PFSK-1 (cell line): Measurements from ENCODE around the gene MT1M.

Source experiments
- FOXP2 ChIP-seq: optimal IDR thresholded peaks from 2 replicates; pipeline ENCODE3; 2011; ENCODE audit warnings: borderline replicate concordance, control low read depth, inconsistent platforms; ENCODE audit not compliant: insufficient read depth; ENCODE audit errors: extremely low read length, extremely low read depth
- POLR2AphosphoS5 ChIP-seq: IDR thresholded peaks from 2 replicates; pipeline ENCODE4 v1.6.1; 2012; ENCODE audit warnings: low read depth, mild to moderate bottlenecking, control low read depth, low read length, moderate library complexity
- SIN3A ChIP-seq: IDR thresholded peaks from 2 replicates; pipeline ENCODE4 v1.6.1; 2012; ENCODE audit warnings: mild to moderate bottlenecking, low read length, moderate library complexity, borderline replicate concordance; ENCODE audit not compliant: insufficient read depth
- TAF1 ChIP-seq: IDR thresholded peaks from 2 replicates; pipeline ENCODE4 v1.6.1; 2012; ENCODE audit warnings: low read length, control low read depth, borderline replicate concordance; ENCODE audit not compliant: insufficient read depth
- TF ChIP-seq, protein P1 (sequence below), 2 experiments: IDR thresholded peaks; 2 replicates each; pipeline versions ENCODE4 v1.6.1 to v1.8.0; 2011 to 2012; ENCODE audit warnings: low read depth in 2 of 2, low read length in 2 of 2, control low read depth in 1 of 2, inconsistent platforms in 1 of 2, mild to moderate bottlenecking in 1 of 2, moderate library complexity in 1 of 2; ENCODE audit not compliant: insufficient read depth in 1 of 2

MT1M gene

DNA sequence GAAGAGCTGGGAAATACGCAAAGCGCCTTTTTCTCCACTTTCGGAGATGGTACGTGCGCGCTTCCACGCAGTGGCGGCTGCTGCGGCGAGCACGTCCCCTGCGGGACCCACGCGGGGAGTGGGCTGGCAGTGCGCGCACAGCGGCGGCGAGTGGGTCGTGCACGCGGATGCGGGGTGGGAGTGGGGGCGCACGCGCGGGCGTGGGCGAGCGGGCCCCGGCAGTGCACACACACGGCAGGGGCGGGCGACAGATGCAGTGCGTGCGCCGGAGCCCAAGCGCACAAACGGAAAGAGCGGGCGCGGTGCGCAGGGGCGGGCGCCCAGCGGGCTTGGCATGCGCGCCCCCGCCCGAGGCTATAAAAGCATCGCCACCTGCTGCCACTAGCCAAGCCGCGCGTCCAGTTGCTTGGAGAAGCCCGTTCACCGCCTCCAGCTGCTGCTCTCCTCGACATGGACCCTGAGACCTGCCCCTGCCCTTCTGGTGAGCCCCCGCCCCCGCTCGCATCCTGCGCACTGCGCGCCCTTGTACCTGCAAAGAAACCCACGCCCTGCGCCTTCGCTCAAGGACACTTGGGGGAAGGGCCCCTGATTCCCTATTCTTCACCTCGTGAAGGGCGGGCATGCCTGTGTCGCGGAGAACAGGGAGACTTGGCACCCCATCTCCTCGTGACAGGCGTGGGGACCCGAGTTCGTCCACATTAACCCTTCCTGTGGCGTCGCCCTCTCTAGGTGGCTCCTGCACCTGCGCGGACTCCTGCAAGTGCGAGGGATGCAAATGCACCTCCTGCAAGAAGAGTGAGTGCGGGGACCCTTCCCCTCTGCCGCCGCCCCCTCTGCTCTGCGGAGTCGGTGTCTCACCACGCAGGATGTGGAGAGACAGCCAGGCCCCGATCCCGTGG, 43.1 kb upstream of the MT1M start, which contains the start of gene MT3:
Gene MT3, plus strand, starts transcription at position 388 of the 899 bp plus-strand sequence. Its CDS starts 63 bp downstream, at position 451.
- no peak for TF ChIP-seq TAF1
- no peak for TF ChIP-seq SIN3A
- TF ChIP-seq POLR2AphosphoS5 = no peak
- TF ChIP-seq FOXP2 = no peak
- TF ChIP-seq, protein P1, sequence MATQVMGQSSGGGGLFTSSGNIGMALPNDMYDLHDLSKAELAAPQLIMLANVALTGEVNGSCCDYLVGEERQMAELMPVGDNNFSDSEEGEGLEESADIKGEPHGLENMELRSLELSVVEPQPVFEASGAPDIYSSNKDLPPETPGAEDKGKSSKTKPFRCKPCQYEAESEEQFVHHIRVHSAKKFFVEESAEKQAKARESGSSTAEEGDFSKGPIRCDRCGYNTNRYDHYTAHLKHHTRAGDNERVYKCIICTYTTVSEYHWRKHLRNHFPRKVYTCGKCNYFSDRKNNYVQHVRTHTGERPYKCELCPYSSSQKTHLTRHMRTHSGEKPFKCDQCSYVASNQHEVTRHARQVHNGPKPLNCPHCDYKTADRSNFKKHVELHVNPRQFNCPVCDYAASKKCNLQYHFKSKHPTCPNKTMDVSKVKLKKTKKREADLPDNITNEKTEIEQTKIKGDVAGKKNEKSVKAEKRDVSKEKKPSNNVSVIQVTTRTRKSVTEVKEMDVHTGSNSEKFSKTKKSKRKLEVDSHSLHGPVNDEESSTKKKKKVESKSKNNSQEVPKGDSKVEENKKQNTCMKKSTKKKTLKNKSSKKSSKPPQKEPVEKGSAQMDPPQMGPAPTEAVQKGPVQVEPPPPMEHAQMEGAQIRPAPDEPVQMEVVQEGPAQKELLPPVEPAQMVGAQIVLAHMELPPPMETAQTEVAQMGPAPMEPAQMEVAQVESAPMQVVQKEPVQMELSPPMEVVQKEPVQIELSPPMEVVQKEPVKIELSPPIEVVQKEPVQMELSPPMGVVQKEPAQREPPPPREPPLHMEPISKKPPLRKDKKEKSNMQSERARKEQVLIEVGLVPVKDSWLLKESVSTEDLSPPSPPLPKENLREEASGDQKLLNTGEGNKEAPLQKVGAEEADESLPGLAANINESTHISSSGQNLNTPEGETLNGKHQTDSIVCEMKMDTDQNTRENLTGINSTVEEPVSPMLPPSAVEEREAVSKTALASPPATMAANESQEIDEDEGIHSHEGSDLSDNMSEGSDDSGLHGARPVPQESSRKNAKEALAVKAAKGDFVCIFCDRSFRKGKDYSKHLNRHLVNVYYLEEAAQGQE (IDR thresholded peaks at IDR 0.05; ENCODE audit: insufficient read depth in 1 of 2, low read depth in 2 of 2, low read length in 2 of 2) = no peak

DNA sequence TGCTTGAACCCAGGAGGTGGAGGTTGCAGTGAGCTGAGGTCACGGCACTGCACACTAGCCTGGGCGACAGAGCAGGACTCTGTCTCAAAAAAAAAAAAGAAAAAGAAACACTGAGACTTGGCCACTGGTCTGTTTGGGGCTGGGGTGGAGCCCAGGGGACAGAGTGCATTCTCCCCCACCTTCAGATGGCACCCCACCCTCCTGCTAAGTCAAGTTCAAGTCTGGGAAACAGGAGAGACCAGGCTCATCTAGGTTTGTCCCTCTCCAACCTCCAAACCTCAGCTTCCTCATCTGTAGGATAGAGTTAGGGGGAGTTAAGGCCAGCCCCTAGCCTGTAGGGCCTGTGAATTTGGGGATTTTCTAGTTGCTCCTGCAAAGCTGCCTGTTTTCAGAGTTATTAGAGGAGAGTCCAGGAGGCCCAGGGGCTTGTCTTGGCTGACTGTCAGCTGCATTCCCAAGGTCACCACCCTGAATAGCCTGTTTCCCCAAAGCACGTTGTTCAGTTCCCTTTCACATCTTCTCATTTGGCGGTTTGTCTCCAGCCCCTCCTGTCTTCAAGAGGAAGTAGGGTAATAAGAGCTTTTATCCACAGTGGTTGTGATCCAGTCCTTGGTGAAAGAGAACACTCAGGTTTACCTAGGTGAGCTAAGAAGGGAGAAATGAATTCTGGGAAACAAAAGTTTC, 40.9 kb upstream of the MT1M start:
- TF ChIP-seq TAF1 = no peak
- TF ChIP-seq POLR2AphosphoS5 = no peak

DNA sequence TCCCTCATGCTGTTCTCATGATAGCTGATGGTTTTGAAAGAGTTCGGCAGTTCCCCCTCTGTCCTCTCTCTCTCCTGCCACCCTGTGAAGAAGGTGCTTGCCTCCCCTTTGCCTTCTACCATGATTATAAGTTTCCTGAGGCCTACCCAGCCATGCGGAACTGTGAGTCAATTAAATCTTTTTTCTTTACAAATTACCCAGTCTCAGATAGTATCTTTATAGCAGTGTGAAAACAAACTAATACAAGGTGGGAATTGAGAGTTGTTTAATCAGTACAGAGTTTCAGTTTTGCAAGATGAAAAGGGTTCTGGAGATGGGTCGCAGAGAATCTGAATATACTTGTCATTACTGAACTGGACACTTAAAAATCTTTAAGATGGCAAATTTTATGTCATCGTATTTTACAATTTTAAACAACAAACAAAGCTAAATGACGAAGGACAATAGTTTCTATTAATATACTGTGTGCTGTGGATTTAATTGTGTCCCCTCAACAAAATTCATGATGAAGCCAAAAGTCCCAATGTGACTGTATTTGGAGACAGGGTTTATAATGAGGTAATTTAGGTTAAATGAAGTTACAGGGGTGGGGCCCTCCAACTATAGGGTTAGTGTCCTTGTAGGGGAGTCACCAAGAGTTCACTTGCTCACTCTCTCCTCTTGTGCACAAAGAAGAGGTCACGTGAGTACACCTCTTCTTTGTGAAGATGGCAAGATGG, 38.7 kb upstream of the MT1M start:
- TF ChIP-seq, protein P1 (IDR thresholded peaks at IDR 0.05; ENCODE audit: insufficient read depth in 1 of 2, low read depth in 2 of 2, low read length in 2 of 2) = no peak
- TF ChIP-seq POLR2AphosphoS5 = no peak
- no peak for TF ChIP-seq TAF1
- no peak for TF ChIP-seq FOXP2
- no peak for TF ChIP-seq SIN3A

DNA sequence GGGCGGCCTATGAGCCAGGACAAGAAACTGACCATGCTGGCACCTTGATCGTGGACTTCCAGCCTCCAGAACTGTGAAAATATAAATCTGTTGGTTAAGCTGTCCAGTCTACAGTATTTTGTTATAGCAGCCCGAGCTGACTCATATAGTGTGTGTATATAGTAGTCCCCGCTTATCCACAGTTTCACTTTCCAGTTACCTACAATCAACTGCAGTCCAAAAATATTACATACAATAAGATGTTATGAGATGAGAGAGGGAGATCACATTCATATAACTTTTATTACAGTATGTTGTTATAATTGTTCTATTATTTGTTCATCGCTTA, 38.2 kb upstream of the MT1M start:
- TF ChIP-seq, protein P1 (IDR thresholded peaks at IDR 0.05; ENCODE audit: insufficient read depth in 1 of 2, low read depth in 2 of 2, low read length in 2 of 2) = no peak
- TF ChIP-seq SIN3A = no peak
- TF ChIP-seq FOXP2 = no peak
- no peak for TF ChIP-seq TAF1
- no peak for TF ChIP-seq POLR2AphosphoS5

DNA sequence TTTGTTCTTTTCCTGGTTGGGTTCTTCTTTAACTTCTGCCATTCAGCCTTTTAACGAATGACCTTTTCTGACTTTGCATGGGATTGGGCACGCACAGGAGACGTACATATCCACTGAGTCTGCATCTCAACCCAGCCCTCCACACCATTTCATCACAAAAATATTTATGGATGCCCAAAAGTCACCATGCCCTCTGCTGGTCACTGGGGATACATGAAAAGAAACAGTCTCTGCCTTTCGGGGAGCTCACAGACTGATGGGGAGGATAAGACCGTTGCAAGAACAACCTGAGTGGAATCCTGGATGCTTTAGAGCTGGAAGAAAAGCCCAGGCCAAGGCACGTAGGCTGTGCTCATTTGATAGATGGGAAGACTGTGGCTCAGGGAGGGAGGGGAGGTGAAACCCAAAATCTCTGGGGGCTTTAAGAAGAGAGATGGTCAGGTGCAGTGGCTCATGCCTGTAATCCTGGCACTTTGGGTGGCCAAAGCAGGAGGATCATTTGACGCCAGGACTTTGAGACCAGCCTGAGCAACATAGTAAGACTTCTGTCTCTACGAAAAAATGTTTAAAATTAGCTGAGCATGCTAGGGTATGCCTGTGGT, 32.0 kb upstream of the MT1M start:
- TF ChIP-seq, protein P1 (IDR thresholded peaks at IDR 0.05; ENCODE audit: insufficient read depth in 1 of 2, low read depth in 2 of 2, low read length in 2 of 2) = no peak
- TF ChIP-seq POLR2AphosphoS5 (no peak), SIN3A (no peak)
